Astrocyte (in vitro differentiated cells and primary cell): ENCODE results near the gene KRTAP9-2. TPM values are rescaled to one million over a fixed set of nuclear protein-coding genes. Genes with fewer than 3 reads are reported as not detected.
"Not testable (repeated sequence)": the region's sequence is repeated elsewhere in the genome, so short reads cannot be mapped to it uniquely, and the experiment has no call there.

ENCODE experiments used
- DNase-seq: peaks from one replicate; pipeline ENCODE4 v3.0.0-alpha.2; 2010; ENCODE audit warnings: low read depth
- FAIRE-seq: peaks from 2 replicates; lab custom pipeline; 2011; peaks lifted over from hg19 to GRCh38; lab: Jason Lieb, UNC
- H2AFZ ChIP-seq: 2 replicates; pipeline ENCODE4 v1.6.0; 2012; ENCODE audit warnings: low read depth, low read length, inconsistent platforms
- H3K27ac ChIP-seq: 2 replicates; pipeline ENCODE4 v1.5.1; 2011; ENCODE audit warnings: low read depth, low read length, inconsistent platforms
- H3K27me3 ChIP-seq: 2 replicates; pipeline ENCODE4 v1.6.0; 2011; ENCODE audit warnings: low read length, inconsistent platforms; ENCODE audit not compliant: insufficient read depth
- H3K36me3 ChIP-seq: 2 replicates; pipeline ENCODE4 v1.5.1; 2011; ENCODE audit warnings: low read length, inconsistent platforms; ENCODE audit not compliant: insufficient read depth
- H3K4me1 ChIP-seq: 2 replicates; pipeline ENCODE4 v1.5.1; 2011; ENCODE audit warnings: low read length, inconsistent platforms; ENCODE audit not compliant: insufficient read depth
- H3K4me2 ChIP-seq: 2 replicates; pipeline ENCODE4 v1.6.0; 2012; ENCODE audit warnings: low read length, inconsistent platforms
- H3K4me3 ChIP-seq: 2 replicates; pipeline ENCODE4 v1.5.1; 2011; ENCODE audit warnings: low read depth, mild to moderate bottlenecking, low read length, inconsistent platforms; ENCODE audit not compliant: insufficient read depth
- H3K79me2 ChIP-seq: 2 replicates; pipeline ENCODE4 v1.6.0; 2012; ENCODE audit warnings: mild to moderate bottlenecking, low read length, inconsistent platforms; ENCODE audit not compliant: insufficient read depth
- H3K9ac ChIP-seq: 2 replicates; pipeline ENCODE4 v1.6.0; 2012; ENCODE audit warnings: mild to moderate bottlenecking, low read length, inconsistent platforms
- H3K9me3 ChIP-seq: 2 replicates; pipeline ENCODE4 v1.5.1; 2012; ENCODE audit warnings: low read depth, mild to moderate bottlenecking, low read length, inconsistent platforms; ENCODE audit not compliant: insufficient read depth
- H4K20me1 ChIP-seq: 2 replicates; pipeline ENCODE4 v1.6.0; 2012; ENCODE audit warnings: low read length, inconsistent platforms; ENCODE audit not compliant: insufficient read depth
- H3K27ac Mint-ChIP-seq: one replicate; pipeline ENCODE4 v1.8.0; 2021; ENCODE audit warnings: mild to moderate bottlenecking, mixed read lengths; ENCODE audit not compliant: unreplicated experiment
- H3K27me3 Mint-ChIP-seq: one replicate; pipeline ENCODE4 v1.8.0; 2021; ENCODE audit warnings: low read depth, mixed read lengths; ENCODE audit not compliant: unreplicated experiment
- H3K36me3 Mint-ChIP-seq: one replicate; pipeline ENCODE4 v1.8.0; 2021; ENCODE audit warnings: low read depth, mixed read lengths; ENCODE audit not compliant: unreplicated experiment
- H3K4me1 Mint-ChIP-seq: one replicate; pipeline ENCODE4 v1.8.0; 2021; ENCODE audit warnings: low read depth, mixed read lengths; ENCODE audit not compliant: unreplicated experiment
- H3K4me3 Mint-ChIP-seq: one replicate; pipeline ENCODE4 v1.8.0; 2021; ENCODE audit warnings: mild to moderate bottlenecking, moderate library complexity, mixed read lengths; ENCODE audit not compliant: unreplicated experiment
- H3K9me3 Mint-ChIP-seq: one replicate; pipeline ENCODE4 v1.8.0; 2021; ENCODE audit warnings: mild to moderate bottlenecking, mixed read lengths; ENCODE audit not compliant: unreplicated experiment
- CTCF ChIP-seq: IDR thresholded peaks from 2 replicates; pipeline ENCODE4 v1.5.1; 2011; ENCODE audit warnings: low read depth, mild to moderate bottlenecking, inconsistent platforms, low read length, moderate library complexity; ENCODE audit not compliant: insufficient read depth
- EZH2 ChIP-seq: IDR thresholded peaks from 2 replicates; pipeline ENCODE4 v1.6.1; 2012; ENCODE audit warnings: mild to moderate bottlenecking, low read length, inconsistent platforms; ENCODE audit not compliant: insufficient read depth
- total RNA-seq: library from RNA; stranded (reverse); gene quantifications from 2 replicates; pipeline ENCODE4 v1.2.1, GENCODE V29; 2021

Gene KRTAP9-2
- total RNA-seq, 1 donor from 2014 or later = not detected

- Histone ChIP-seq H3K79me2 (no peaks in the 10 kb centered on the region), H4K20me1 (no peaks in the 10 kb centered on the region), H3K9ac (no peak overlapping the region), H3K9me3 (no peaks in the 10 kb centered on the region), H2AFZ (no peak overlapping the region), H3K27me3 (no peaks in the 10 kb centered on the region), H3K27ac (no peak overlapping the region), H3K36me3 (no peaks in the 10 kb centered on the region), H3K4me3 (no peak overlapping the region), H3K4me1 (no peaks in the 10 kb centered on the region), H3K4me2 (no peak overlapping the region)
- Mint-ChIP-seq H3K4me3 (no peak overlapping the region), H3K9me3 (peaks cover 2% of the 10 kb centered on the region), H3K4me1 (no peaks in the 10 kb centered on the region), H3K27ac (no peak overlapping the region), H3K36me3 (no peaks in the 10 kb centered on the region), H3K27me3 (peaks cover 4% of the 10 kb centered on the region)
- DNase-seq (no peak), FAIRE-seq (no peak)
- TF ChIP-seq EZH2 (no peak), CTCF (no peak)
Measured at GRCh38 chr17:41185001-41185400, 41.4 kb upstream of the KRTAP9-2 start.

GRCh38 chr17:41186872-41187271 is 39.6 kb upstream of the KRTAP9-2 start:
- Mint-ChIP-seq H3K9me3 (peaks cover 4% of the 10 kb centered on the region), H3K36me3 (no peaks in the 10 kb centered on the region), H3K27me3 (peaks cover 8% of the 10 kb centered on the region), H3K27ac (no peak overlapping the region), H3K4me1 (no peaks in the 10 kb centered on the region), H3K4me3 (no peak overlapping the region)
- Histone ChIP-seq H3K4me1 (no peaks in the 10 kb centered on the region), H3K36me3 (no peaks in the 10 kb centered on the region), H3K79me2 (no peaks in the 10 kb centered on the region), H3K9ac (no peak overlapping the region), H3K4me3 (no peak overlapping the region), H4K20me1 (no peaks in the 10 kb centered on the region), H3K4me2 (no peak overlapping the region), H2AFZ (no peak overlapping the region), H3K27ac (no peak overlapping the region), H3K27me3 (no peaks in the 10 kb centered on the region), H3K9me3 (no peaks in the 10 kb centered on the region)
- no peak for DNase-seq
- TF ChIP-seq EZH2 (no peak), CTCF (no peak)
- no peak for FAIRE-seq

DNA sequence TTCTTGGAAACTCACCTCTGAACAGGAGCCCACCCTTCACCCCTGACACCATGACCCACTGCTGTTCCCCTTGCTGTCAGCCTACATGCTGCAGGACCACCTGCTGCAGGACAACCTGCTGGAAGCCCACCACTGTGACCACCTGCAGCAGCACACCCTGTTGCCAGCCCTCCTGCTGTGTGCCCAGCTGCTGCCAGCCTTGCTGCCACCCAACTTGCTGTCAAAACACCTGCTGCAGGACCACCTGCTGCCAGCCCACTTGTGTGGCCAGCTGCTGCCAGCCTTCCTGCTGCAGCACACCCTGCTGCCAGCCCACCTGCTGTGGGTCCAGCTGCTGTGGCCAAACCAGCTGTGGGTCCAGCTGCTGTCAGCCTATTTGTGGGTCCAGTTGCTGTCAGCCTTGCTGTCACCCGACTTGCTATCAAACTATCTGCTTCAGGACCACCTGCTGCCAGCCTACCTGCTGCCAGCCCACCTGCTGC is 36.6 kb upstream of the KRTAP9-2 start, which contains the start of gene KRTAP9-1:
Gene KRTAP9-1, plus strand, starts transcription at position 51 of the 482 bp plus-strand sequence. Its CDS starts 0 bp downstream, at position 51.
- not testable (repeated sequence) for H3K79me2 ChIP-seq, H3K9ac ChIP-seq, FAIRE-seq, H3K4me2 ChIP-seq, H3K4me3 ChIP-seq, H3K9me3 Mint-ChIP-seq, H4K20me1 ChIP-seq, H3K36me3 Mint-ChIP-seq, H3K36me3 ChIP-seq, H3K27me3 Mint-ChIP-seq, H3K4me3 Mint-ChIP-seq, H3K27ac ChIP-seq, DNase-seq, H3K27ac Mint-ChIP-seq, H2AFZ ChIP-seq, H3K9me3 ChIP-seq, H3K27me3 ChIP-seq, H3K4me1 Mint-ChIP-seq, H3K4me1 ChIP-seq
